GM19193 (cell line): ENCODE results near the gene ZFYVE26.

Source experiments
- POLR2A ChIP-seq: IDR thresholded peaks from 4 replicates; pipeline ENCODE4 v1.6.1; 2011; ENCODE audit not compliant: insufficient read depth, insufficient read length; ENCODE audit errors: extremely low read depth

Gene ZFYVE26

DNA sequence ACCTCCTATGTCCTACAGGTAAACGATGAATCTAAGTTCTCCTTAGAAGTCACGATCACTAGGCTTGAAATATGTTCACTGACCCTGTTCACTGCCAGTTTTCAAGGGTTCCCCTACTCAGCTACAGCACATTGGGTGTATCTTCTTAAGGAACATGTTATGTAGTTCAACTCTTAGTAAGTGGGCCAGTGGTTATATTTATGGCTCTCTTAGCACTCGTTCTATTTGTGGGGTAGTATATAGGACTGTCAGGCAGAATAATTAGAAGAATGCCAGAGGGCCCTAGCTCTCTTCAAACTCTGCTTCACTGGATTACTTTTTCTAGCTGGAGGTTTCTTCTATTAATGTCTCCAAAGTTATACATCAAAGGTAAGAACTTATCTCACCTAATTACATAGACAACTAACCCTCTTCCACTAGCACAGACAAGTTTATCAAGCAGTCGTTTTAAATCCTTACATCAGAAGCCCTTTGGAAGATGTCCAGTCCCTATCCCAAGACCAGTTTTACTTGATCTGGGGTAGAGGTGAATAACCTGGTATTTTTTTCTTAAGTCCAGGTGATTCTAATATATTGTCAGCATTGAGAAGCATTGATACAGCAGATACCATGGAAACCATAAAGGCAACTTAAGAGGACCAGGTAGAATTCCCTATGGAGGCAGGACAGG lies 39.6 kb downstream of the ZFYVE26 start:
- no peak for TF ChIP-seq POLR2A

DNA sequence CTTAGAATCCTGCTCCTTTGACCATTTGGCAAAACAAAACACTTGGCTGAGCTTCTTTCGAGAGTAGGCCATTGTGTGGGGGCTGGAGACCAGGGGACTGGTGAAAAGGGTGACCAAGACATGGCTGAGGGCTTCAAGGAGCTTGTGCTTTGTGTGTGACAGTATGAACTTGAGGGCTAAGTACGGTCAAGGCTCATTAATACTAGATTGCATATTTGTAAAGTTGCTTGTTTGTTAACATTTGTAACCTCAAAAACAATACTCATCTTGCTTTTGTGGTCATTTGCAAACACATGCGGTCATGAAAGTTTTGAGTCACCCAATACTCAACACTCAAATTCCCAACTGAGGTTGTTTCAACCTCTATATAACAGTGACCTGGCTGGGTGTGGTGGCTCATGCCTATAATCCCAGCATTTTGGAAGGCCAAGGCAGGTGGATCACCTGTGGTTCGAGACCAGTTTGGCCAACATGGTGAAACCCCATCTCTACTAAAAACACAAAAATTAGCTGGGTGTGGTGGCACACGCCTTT lies 42.5 kb downstream of the ZFYVE26 start:
- TF ChIP-seq POLR2A: no peak

DNA sequence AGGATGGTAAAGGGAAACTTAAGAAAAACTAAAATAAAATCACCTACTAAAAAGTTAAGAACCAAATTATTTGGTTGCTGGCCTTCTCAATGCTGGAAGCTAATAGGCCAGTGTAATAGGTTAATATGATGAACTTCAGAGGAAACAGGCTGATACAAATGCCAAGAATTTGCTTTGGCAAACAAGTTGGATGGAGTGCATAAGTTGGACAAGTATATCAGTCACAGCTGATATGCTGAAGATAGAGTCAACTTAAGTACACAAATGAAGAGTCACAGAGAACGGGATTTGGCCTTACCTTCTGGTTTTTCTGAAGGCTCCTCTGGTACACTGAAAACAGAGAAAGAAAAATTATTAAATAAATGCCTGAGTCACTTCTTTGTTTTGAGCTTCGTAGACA lies 48.2 kb downstream of the ZFYVE26 start:
- TF ChIP-seq POLR2A: no peak

DNA sequence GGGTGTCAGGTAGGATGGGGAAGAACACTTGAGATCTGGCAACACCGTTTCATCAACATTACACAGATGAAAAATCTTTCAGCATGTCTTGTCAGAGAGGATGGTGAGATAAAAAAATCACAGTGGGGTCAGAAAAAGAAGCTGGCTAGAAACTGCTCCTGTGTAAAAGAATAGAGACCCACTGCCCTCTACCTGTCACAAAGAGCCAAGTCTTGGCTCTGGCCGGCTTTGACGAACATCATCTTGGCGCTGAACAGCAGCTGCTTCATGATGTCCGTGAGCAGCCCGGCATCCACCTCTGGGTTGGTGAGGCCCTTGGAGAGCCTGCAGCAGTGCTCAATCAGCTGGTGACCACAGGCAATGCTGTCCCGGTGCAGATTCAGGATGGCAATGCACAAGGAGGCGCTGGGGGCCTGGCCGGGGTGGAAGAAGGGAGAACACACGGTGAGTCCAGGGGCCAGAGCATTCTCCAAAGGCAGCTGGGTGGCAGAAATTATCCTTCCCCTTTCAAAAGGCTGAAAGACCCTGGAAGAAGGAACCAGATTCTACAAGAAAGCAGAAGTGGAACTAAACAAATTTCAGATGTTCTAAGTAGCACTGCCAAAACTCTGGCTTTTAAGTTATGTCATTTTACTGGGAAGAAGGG lies 50.2 kb downstream of the ZFYVE26 start:
- TF ChIP-seq POLR2A: no peak

DNA sequence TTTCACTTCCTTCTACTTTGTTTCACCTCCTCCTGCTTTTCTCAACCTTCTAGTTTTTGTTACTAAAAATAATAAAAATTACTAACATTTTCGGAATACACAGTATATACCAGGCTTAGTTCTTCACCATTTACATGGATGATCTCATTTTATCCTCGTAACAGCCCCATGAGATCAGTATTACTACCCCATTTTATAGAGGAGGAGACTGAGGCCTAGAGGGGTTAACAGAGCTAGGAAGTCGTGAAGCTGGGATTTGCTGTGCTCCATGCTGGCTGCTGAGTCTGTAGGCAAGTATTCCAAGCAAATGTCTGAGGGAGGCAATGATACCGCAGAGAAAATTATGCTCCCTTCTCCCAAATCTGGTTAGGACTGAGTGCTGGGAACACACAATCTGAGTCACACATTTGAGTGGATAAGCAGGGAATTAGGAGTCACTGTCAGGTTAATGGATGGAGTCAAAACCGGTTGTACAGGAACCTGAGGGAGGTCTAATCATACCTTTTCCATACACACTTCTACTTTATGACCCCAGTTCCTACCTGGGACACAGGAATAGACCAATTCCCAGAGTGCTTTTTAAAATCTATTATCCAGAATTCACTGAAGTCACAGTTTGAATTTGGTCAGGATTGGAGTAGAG lies 51.1 kb downstream of the ZFYVE26 start:
- no peak for TF ChIP-seq POLR2A

DNA sequence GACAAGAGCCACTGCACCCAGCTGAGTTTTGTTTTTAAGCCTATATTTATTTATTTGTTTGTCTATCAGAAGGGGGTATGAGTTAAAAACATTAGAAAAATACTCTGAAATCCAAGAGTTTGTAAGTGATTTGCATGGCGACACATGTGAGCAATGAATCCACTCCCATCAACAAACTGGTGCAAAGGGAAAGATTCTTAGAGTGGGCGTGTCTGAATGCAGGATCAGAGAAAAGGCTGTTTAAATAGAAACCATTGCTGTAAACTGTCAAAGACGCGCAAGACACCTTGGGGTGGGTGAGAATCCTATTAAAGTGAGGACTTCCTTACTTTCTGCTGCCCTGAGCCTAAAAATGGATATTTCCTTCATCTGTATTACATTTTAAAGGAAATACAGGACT lies 51.9 kb downstream of the ZFYVE26 start:
- no peak for TF ChIP-seq POLR2A

DNA sequence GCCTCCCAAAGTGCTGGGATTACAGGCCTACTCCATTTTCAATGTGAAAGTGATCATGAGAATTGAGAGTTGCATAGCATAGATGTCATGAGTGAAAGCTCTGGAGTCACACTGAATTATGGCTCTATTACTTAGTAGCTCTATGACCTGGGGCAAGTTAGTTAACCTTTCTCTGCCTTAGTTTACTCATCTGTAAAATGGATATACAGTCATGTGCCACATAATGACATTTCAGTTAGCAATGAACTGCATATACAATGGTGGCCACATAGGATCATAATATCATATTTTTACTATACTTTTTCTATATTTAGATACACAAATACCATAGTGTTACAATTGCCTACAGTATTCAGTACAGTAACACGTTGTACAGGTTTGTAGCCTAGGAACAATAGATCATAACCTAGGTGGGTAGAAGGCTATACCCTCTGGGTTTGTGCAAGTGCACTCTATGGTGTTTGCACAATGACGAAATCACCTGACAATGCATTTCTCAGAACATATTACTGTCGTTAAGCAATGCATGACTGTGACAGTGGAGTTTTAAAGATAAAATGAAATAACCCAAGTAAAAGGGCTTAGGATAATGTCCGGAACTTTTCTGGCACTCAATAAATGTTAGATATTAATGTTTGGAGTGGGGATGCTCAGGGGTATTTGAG lies 53.1 kb downstream of the ZFYVE26 start:
- no peak for TF ChIP-seq POLR2A

DNA sequence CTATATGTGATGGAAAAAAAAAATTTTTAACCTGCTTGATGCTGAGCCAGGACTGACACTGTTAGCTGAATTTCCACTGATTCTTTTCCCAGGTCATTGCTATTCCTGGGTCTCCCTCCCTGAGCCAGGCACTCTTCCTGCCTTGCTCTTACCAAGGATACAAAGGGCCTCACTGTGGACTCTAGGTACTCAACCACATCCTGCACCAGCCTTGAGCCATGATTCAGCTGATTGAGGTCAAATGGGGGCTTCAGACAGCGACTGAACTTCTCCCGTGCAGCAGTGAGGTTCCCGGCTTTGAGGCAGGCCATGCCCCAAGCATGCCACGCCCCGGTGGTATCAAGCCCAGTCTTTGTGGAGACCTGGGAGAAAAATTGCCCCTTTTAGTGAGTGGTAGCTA lies 54.3 kb downstream of the ZFYVE26 start:
- TF ChIP-seq POLR2A: no peak

DNA sequence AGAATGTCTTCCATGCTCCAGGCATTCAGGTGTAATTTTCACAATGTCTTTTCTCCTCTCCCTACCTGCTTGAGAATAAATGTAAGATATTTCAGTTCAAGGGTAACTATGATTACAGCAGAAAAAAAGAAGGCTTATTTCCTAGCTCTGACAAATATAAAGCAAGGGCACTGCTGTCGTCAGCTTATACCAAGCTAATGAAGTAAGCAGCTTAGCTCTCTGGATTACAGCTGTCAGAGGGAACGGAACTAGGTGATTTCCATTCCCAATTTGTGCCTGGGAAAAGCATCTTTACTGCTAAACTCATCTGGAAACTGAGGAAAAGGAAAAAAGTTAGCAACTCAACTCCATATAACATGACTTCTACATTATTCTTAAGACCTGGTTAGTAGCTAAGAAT lies 56.5 kb downstream of the ZFYVE26 start:
- TF ChIP-seq POLR2A: no peak

DNA sequence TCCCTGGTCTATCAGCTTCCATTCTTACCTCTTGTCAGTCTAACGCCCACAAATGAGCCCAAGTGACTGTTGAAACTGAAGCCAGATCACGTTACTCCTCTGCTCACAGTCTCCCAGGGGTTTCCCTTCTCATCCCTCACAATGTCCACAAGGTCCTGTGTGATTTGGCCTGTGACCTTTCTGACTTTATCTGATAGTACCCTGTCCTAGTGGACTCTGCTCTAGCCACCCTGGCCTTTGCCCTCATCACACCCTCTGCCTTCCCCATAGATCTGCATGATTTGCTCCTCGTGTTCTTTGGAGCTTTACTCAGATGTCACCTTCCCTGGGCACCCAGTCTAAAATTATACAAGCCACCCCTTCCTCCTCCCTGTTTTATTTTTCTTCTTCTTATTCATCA lies 59.2 kb downstream of the ZFYVE26 start:
- TF ChIP-seq POLR2A: no peak

DNA sequence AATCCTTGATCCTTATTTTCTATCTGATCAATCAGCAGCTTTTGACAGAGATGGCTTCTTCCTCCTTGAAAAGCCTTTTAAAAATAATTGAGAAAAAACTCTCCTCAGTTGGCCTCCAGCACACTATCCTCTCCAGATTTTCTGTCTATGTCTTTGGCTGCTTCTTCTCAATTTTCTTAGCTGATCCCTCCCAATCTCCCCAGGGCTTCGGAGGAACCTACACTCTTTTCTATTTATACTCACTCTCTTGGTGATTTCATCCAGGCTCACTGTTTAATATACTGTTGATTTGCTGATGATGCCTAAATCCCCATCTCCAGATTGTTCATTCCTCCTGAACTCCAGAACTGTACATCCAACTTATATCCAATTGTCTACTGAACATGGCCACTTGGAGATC lies 59.9 kb downstream of the ZFYVE26 start:
- no peak for TF ChIP-seq POLR2A

DNA sequence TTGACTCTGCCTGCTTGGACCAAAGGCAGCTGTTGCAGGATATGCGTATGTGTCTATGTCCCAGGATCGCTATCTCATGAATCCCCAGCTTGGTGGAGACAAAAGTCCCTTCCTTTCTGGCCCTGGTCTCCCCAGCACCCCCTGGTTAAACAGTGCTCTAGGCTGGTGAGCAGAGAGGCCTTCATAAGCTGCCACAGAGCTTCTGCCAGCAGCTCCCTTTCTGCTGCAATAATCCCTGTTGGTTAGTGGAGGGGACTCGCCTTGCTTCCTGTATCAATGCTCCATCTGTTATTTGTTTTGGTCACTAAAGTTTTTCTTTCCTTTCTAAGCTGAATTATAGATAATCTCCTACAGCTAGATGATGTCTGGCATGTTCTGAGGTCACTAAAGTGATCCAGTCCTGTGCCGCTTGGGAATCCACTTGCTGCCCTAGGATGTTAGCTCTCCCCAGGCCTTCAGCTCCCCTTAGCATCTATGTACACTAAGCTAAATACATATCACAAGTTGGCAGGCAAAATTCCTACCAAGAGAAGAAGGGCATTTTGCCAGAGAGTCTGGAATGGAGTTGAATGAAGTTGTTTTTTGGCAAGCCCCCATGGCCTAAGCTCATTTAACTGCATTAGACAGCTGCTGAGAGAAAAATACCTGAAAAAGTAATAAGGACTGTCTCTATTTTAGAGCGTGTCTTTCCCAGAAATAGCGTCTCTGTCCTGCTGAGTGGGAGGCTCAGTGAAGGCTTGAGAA lies 66.9 kb downstream of the ZFYVE26 start:
- no peak for TF ChIP-seq POLR2A

DNA sequence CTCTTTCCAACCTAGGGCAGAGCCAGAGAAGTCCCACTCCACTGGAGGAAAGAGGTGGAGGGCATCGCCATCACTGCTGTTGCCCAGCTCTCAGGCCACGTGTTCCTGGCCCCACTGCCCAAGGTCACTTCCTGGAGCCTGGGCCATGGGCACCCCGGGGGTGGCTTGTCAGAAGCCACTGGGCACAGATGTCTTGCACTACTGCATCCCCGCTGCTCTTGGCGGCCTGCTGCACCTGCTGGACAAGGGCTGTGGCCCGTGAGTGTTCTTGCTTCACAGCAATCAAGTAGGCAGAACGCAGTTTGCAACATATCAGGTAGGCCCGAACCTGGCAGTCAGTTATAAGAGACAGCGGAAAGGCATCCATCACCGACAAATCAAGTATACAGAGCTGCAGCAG lies 68.1 kb downstream of the ZFYVE26 start:
- TF ChIP-seq POLR2A: no peak

DNA sequence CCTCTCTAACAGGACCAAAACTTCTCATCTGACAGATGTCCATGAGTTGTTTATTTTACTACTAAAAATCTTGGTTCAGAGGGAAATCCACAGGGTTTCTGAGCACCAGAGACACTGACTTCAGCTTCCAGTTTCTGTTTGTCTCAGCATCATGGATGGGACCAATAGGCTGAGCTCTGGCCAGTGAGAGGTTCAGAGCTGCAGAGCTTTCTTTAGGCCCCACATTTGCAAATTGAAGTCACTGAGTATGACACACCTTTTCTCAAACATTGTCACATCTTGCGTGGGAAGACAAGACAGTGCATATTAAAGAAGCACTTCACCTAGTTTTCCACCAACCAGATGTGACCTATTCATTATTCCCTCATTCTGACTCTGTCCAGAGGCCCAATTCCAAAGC lies 69.5 kb downstream of the ZFYVE26 start:
- TF ChIP-seq POLR2A: no peak

DNA sequence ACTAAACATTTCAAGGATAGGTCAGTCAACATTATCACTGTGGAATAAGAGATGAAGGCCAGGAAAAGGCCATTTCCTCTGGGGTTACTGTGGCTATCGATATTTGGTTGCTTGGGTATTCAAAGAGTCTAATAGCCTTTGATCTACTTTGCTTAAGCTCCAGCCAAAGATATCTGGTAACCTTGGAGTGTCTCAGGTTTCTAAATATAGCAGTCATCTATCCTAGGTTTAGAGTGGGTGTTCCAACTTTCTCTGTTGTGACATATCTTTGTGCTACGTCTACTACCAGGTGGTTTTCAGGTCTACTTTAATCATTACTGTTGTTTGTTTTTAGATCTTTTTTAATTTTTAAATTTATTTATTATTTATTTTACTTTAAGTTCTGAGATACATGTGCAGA lies 72.3 kb downstream of the ZFYVE26 start:
- TF ChIP-seq POLR2A: no peak

DNA sequence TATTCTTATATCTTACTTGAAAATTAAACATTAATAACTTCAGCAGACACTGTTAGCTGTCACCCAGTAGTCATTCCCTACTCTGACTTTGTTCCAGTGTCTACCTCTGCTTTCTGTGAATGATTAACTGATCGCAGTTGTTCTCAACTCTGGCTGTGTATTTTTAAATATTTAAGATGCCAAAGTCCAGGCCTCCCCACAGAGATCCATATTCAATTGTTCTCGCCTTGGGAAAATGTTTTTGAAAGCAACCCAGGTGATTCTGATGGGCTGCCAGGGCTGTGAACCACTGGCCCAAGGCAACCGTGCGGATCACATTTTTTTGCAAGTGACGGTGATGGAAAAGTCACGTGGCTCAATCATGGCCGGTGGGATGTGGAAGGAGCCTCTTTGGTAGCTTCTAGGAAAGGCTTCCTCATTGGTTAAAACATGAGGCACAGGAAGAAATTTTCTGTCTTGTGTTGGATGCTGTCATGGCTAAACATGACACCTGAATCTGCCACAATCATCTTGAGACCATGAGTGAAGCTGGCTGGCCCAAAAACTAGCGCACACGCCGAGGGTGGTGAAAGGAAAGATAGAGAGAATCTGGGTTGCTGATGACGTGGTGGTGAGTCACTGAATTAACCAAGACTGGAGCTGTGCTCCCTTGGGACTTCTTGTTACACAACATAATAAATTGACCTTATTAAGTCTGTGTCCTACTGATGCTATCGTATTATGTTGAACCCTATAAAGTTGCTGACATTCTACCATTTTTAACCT lies 77.5 kb downstream of the ZFYVE26 start:
- no peak for TF ChIP-seq POLR2A
